Skeletal muscle tissue (tissue), 4 donors: ENCODE data around the gene UBE2E3. TPM values are rescaled to one million over a fixed set of nuclear protein-coding genes. Genes with fewer than 3 reads are reported as not detected.

Experiments
- H3K27ac ChIP-seq: one replicate; pipeline ENCODE4 v1.7.0; 2013; ENCODE audit warnings: mild to moderate bottlenecking, low read depth, low read length, inconsistent platforms
- H3K27me3 ChIP-seq, 3 donors: one replicate each; pipeline ENCODE4 v1.7.0; 2013; ENCODE audit warnings: low read length in 3 of 3; ENCODE audit not compliant: control insufficient read depth in 3 of 3, insufficient read depth in 3 of 3
- H3K36me3 ChIP-seq, 3 donors: one replicate each; pipeline ENCODE4 v1.7.0; 2013; ENCODE audit warnings: low read length in 3 of 3; ENCODE audit not compliant: control insufficient read depth in 3 of 3, insufficient read depth in 3 of 3
- H3K4me1 ChIP-seq, 3 donors: one replicate each; pipeline ENCODE4 v1.7.0; 2013; ENCODE audit warnings: low read length in 3 of 3, mild to moderate bottlenecking in 3 of 3; ENCODE audit not compliant: control insufficient read depth in 3 of 3, insufficient read depth in 3 of 3
- H3K4me3 ChIP-seq, 3 donors: one replicate each; pipeline ENCODE4 v1.7.0; 2013; ENCODE audit warnings: low read length in 3 of 3
- H3K9ac ChIP-seq, 3 donors: one replicate each; pipeline ENCODE4 v1.7.0; 2013; ENCODE audit warnings: low read length in 3 of 3, mild to moderate bottlenecking in 3 of 3, moderate library complexity in 2 of 3, low read depth in 1 of 3
- H3K9me3 ChIP-seq, 3 donors: one replicate each; pipeline ENCODE4 v1.7.0; 2013; ENCODE audit warnings: low read length in 3 of 3; ENCODE audit not compliant: control insufficient read depth in 3 of 3
- total RNA-seq: library from RNA; depleted of rRNA; stranded (reverse); fragments of >200 nt; gene quantifications from one replicate; pipeline ENCODE4 v1.2.3, GENCODE V29; 2014
- donor health status: Osteomylitis.

The UBE2E3 gene
- total RNA-seq, 1 donor from 2014 or later = 108 TPM

GRCh38 chr2:181095486-181095885, 115.1 kb downstream of the UBE2E3 start:
- H3K9ac ChIP-seq = no peak overlapping the region
- no peaks in the 10 kb centered on the region for H3K36me3 ChIP-seq
- H3K9me3 ChIP-seq = peaks cover 0 to 3% (median 0%) of the 10 kb centered on the region in 3 donors
- H3K27me3 ChIP-seq = no peaks in the 10 kb centered on the region
- H3K4me1 ChIP-seq = no peaks in the 10 kb centered on the region
- no peak overlapping the region for H3K27ac ChIP-seq
- no peak overlapping the region for H3K4me3 ChIP-seq

GRCh38 chr2:181103659-181104058, 123.3 kb downstream of the UBE2E3 start:
- Histone ChIP-seq H3K36me3 (no peaks in the 10 kb centered on the region), H3K9me3 (no peaks in the 10 kb centered on the region), H3K27me3 (no peaks in the 10 kb centered on the region), H3K4me1 (no peaks in the 10 kb centered on the region), H3K27ac (no peak overlapping the region), H3K9ac (no peak overlapping the region), H3K4me3 (no peak overlapping the region)

GRCh38 chr2:181104512-181105115, 124.2 kb downstream of the UBE2E3 start:
- no peaks in the 10 kb centered on the region for H3K9me3 ChIP-seq

GRCh38 chr2:181105562-181105961, 125.2 kb downstream of the UBE2E3 start:
- Histone ChIP-seq H3K36me3 (no peaks in the 10 kb centered on the region), H3K27ac (no peak overlapping the region), H3K9me3 (no peaks in the 10 kb centered on the region), H3K27me3 (no peaks in the 10 kb centered on the region), H3K4me3 (no peak overlapping the region), H3K4me1 (no peaks in the 10 kb centered on the region), H3K9ac (no peak overlapping the region)

More at GRCh38 chr2:181104512-181105115, 124.2 kb downstream of the UBE2E3 start:
- Histone ChIP-seq H3K4me1 (no peaks in the 10 kb centered on the region), H3K9ac (no peak overlapping the region), H3K27ac (no peak overlapping the region), H3K36me3 (no peaks in the 10 kb centered on the region), H3K4me3 (no peak overlapping the region), H3K27me3 (no peaks in the 10 kb centered on the region)

- Histone ChIP-seq H3K36me3 (no peaks in the 10 kb centered on the region), H3K4me1 (no peaks in the 10 kb centered on the region), H3K27ac (no peak overlapping the region), H3K4me3 (no peak overlapping the region), H3K9me3 (no peaks in the 10 kb centered on the region), H3K9ac (no peak overlapping the region), H3K27me3 (no peaks in the 10 kb centered on the region)
Measured at GRCh38 chr2:181106229-181106628, 125.8 kb downstream of the UBE2E3 start.

GRCh38 chr2:181106789-181107627, 126.6 kb downstream of the UBE2E3 start:
- Histone ChIP-seq H3K9me3 (no peaks in the 10 kb centered on the region), H3K27ac (no peak overlapping the region), H3K9ac (no peak overlapping the region), H3K27me3 (no peaks in the 10 kb centered on the region), H3K4me1 (no peaks in the 10 kb centered on the region), H3K4me3 (no peak overlapping the region), H3K36me3 (no peaks in the 10 kb centered on the region)

- no peak overlapping the region for H3K4me3 ChIP-seq
- no peaks in the 10 kb centered on the region for H3K9me3 ChIP-seq
- H3K9ac ChIP-seq = no peak overlapping the region
- no peak overlapping the region for H3K27ac ChIP-seq
- H3K27me3 ChIP-seq = no peaks in the 10 kb centered on the region
- H3K4me1 ChIP-seq = no peaks in the 10 kb centered on the region
- H3K36me3 ChIP-seq = no peaks in the 10 kb centered on the region
Measured at GRCh38 chr2:181107628-181107945, 127.2 kb downstream of the UBE2E3 start.

GRCh38 chr2:181111059-181111458, 130.7 kb downstream of the UBE2E3 start:
- H3K9ac ChIP-seq = no peak overlapping the region
- no peaks in the 10 kb centered on the region for H3K27me3 ChIP-seq
- H3K4me1 ChIP-seq = no peaks in the 10 kb centered on the region
- no peaks in the 10 kb centered on the region for H3K36me3 ChIP-seq
- no peak overlapping the region for H3K4me3 ChIP-seq
- H3K9me3 ChIP-seq = no peaks in the 10 kb centered on the region
- no peak overlapping the region for H3K27ac ChIP-seq

GRCh38 chr2:181112916-181113315, 132.5 kb downstream of the UBE2E3 start:
- no peaks in the 10 kb centered on the region for H3K9me3 ChIP-seq

More at GRCh38 chr2:181112916-181113315, 132.5 kb downstream of the UBE2E3 start:
- no peaks in the 10 kb centered on the region for H3K36me3 ChIP-seq
- H3K27me3 ChIP-seq = no peaks in the 10 kb centered on the region
- H3K4me1 ChIP-seq = no peaks in the 10 kb centered on the region
- no peak overlapping the region for H3K9ac ChIP-seq
- H3K4me3 ChIP-seq = no peak overlapping the region
- H3K27ac ChIP-seq = no peak overlapping the region
